HepG2 (cell line): ENCODE data around the gene TRANK1. TPM values are rescaled to one million over a fixed set of nuclear protein-coding genes. Genes with fewer than 3 reads are reported as not detected.

ENCODE experiments used
- ATAC-seq: fragments of 200-7000 bp; cut with Tn5 transposase; 3 replicates; pipeline ENCODE4 v1.9.1; 2020; ENCODE audit warnings: mild to moderate bottlenecking, moderate library complexity
- BruUV-seq: library from RNA; stranded (reverse); fragments of 400-500 nt; replicated peaks from 2 replicates; lab custom pipeline; 2021; lab: Mats Ljungman, UMichigan
- CTCF ChIA-PET: fragments of 300-600 bp; formaldehyde crosslinking; extraction: SDS; loops from one replicate; lab custom pipeline; 2021; ENCODE audit warnings: low total read pairs, inconsistent platforms, low intra/inter-chr PET ratio; lab: Yijun Ruan, JAX
- POLR2A ChIA-PET: fragments of 350-600 bp; sonication (Branson Sonifier 250); formaldehyde crosslinking; loops from one replicate; lab custom pipeline; 2020; ENCODE audit warnings: antibody characterized with exemption, inconsistent platforms; lab: Yijun Ruan, JAX
- DNase-seq: peaks from one replicate; pipeline ENCODE4 v3.0.0-alpha.2; 2015; ENCODE audit warnings: low spot score
- FAIRE-seq: peaks from 3 replicates; lab custom pipeline; 2011; peaks lifted over from hg19 to GRCh38; lab: Jason Lieb, UNC
- H2AFZ ChIP-seq: one replicate; pipeline ENCODE4 v1.6.1; 2011; ENCODE audit warnings: low read length, inconsistent platforms
- H3K27ac ChIP-seq: fragments of 300-600 bp; 3 replicates; pipeline ENCODE4 v1.8.0; 2011; ENCODE audit warnings: mixed run types, mild to moderate bottlenecking, mixed read lengths, low read length, inconsistent platforms; ENCODE audit not compliant: insufficient read depth; ENCODE audit errors: extremely low read length
- H3K27me3 ChIP-seq, 2 experiments: fragments of 200-600 bp in 1 of 2; 2 replicates in 1 of 2; 3 replicates in 1 of 2; pipeline versions ENCODE4 v1.6.0 to v1.8.0; 2011; ENCODE audit warnings: low read length in 2 of 2, mild to moderate bottlenecking in 2 of 2, moderate library complexity in 2 of 2, inconsistent platforms in 1 of 2; ENCODE audit not compliant: insufficient read depth in 2 of 2, control insufficient read depth in 1 of 2
- H3K36me3 ChIP-seq, 2 experiments: fragments of 200-600 bp in 1 of 2; replicated peaks in 1 of 2; 2 replicates in 1 of 2; 3 replicates in 1 of 2; pipeline versions ENCODE4 v1.5.1 to v1.8.0; 2011; ENCODE audit warnings: low read length in 2 of 2, inconsistent platforms in 1 of 2; ENCODE audit not compliant: insufficient read depth in 2 of 2, control insufficient read depth in 1 of 2
- H3K4me1 ChIP-seq: 2 replicates; pipeline ENCODE4 v1.5.1; 2012; ENCODE audit warnings: low read length, inconsistent platforms; ENCODE audit not compliant: insufficient read depth
- H3K4me2 ChIP-seq: 2 replicates; pipeline ENCODE4 v1.6.0; 2011; ENCODE audit warnings: low read depth, low read length, inconsistent platforms
- H3K4me3 ChIP-seq, 3 experiments: fragments of 200-600 bp in 1 of 3; sonication (generic), shearing (Covaris generic) in 1 of 3; replicated peaks in 1 of 3; 2 replicates each; pipeline ENCODE4 v1.5.1; 2011 to 2016; ENCODE audit warnings: low read length in 3 of 3, inconsistent platforms in 2 of 3, low read depth in 2 of 3, mild to moderate bottlenecking in 2 of 3, control low read depth in 1 of 3, mixed read lengths in 1 of 3; ENCODE audit not compliant: insufficient read depth in 1 of 3
- H3K79me2 ChIP-seq: one replicate; pipeline ENCODE4 v1.6.1; 2011; ENCODE audit warnings: low read length, inconsistent platforms; ENCODE audit not compliant: insufficient read depth
- H3K9ac ChIP-seq: 2 replicates; pipeline ENCODE4 v1.6.0; 2011; ENCODE audit warnings: mild to moderate bottlenecking, low read depth, low read length, inconsistent platforms; ENCODE audit not compliant: insufficient read depth
- H3K9me3 ChIP-seq: 2 replicates; pipeline ENCODE4 v1.5.1; 2012; ENCODE audit warnings: mild to moderate bottlenecking, low read length
- H4K20me1 ChIP-seq: 2 replicates; pipeline ENCODE4 v1.6.0; 2011; ENCODE audit warnings: inconsistent platforms, mild to moderate bottlenecking, low read length, moderate library complexity; ENCODE audit not compliant: insufficient read depth
- FOXA3 ChIP-seq: IDR thresholded peaks from 2 replicates; pipeline ENCODE4 v1.6.1; 2016; ENCODE audit warnings: missing genetic modification reagents, missing compliant biosample characterization
- POLR2AphosphoS5 ChIP-seq: IDR thresholded peaks from 2 replicates; pipeline ENCODE4 v1.6.1; 2012; ENCODE audit warnings: low read depth, low read length
- ZNF550 ChIP-seq: sonication (generic); formaldehyde crosslinking; IDR thresholded peaks from 2 replicates; pipeline ENCODE4 v1.4.0; 2020; ENCODE audit warnings: mild to moderate bottlenecking, missing genetic modification reagents, borderline replicate concordance
- ZNF749 ChIP-seq: sonication (generic); formaldehyde crosslinking; IDR thresholded peaks from 2 replicates; pipeline ENCODE4 v1.8.0; 2022; ENCODE audit warnings: mild to moderate bottlenecking, missing genetic modification reagents, moderate library complexity, borderline replicate concordance
- WGBS: methylation state at CpG from one replicate; pipeline ENCODE4 v1.1.6; 2017; ENCODE audit warnings: low lambda C conversion rate; 5-methylcytosine and 5-hydroxymethylcytosine counted together
- in situ Hi-C: cut with HindIII; loops from 2 replicates; pipeline ENCODE4 v1.10.0; 2017; ENCODE audit warnings: low pct_unique_long_range_greater_than_20kb; ENCODE audit not compliant: extremely low pct_ligation_motif_present
- intact Hi-C: fragments of 100-400 bp; cut with micrococcal nuclease; formaldehyde crosslinking; loops from one replicate; pipeline ENCODE4 v1.10.0; 2022; ENCODE audit not compliant: unreplicated experiment
- polyA plus RNA-seq, 8 experiments: library from polyadenylated mRNA; depleted of rRNA in 3 of 8; stranded (reverse) in 7 of 8; unstranded in 1 of 8; fragments of >200 nt; fragmentation: Illumina TruSeq in 4 of 8; extraction: Trizol in 4 of 8; gene quantifications; 2 replicates each; pipeline versions ENCODE4 v1.2.1 to v1.2.3, GENCODE V29; 2011 to 2016; ENCODE audit warnings: low read depth in 4 of 8, missing spikeins in 1 of 8, mixed read lengths in 1 of 8; ENCODE audit not compliant: insufficient read depth in 1 of 8
- total RNA-seq, 5 experiments: library from RNA; depleted of rRNA; stranded (reverse); fragments of >200 nt; fragmentation: Illumina TruSeq; extraction: Trizol; gene quantifications; 2 replicates each; pipeline ENCODE4 v1.2.3, GENCODE V29; 2016; ENCODE audit warnings: low read depth in 1 of 5
- TF ChIP-seq, protein P1 (sequence below): sonication (generic); formaldehyde crosslinking; IDR thresholded peaks from 2 replicates; pipeline ENCODE4 v1.5.1; 2020; ENCODE audit warnings: mild to moderate bottlenecking, moderate library complexity, missing genetic modification reagents
- TF ChIP-seq, protein P2 (sequence below), 2 experiments: fragments of 450-650 bp in 1 of 2; sonication (generic) in 1 of 2; formaldehyde crosslinking in 1 of 2; IDR thresholded peaks; 2 replicates each; pipeline versions ENCODE4 v1.6.1 to v1.8.0; 2016 to 2022; ENCODE audit warnings: antibody characterized with exemption in 1 of 2, mild to moderate bottlenecking in 1 of 2, missing genetic modification reagents in 1 of 2

TRANK1 gene
- total and polyA plus RNA-seq, 2 of the 13 experiments (the other 11 are each of a cell fraction or from before 2014, with no cell fraction given): 0.13 to 0.32 TPM

DNA sequence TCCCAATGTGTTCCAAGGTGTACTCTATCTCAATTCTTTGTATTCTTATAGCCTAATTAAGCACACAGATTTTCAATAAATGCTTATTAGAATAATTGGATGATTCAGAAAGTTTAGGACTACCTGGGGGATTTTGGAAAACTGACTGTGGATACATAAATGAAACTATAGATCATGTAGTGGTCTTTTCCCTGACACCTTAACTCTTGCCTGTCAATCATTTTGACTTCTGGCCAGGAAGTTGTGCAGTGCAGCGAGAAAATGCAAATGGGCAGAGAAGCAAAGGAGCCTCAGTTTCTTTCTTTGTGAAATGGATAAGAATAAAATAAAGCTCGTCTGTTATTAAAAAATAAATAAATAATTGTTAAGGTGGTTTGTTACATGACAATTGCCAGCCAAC is 133.1 kb downstream of the TRANK1 start:
- Histone ChIP-seq H3K36me3 (no peaks in the 10 kb centered on the region), H3K9ac (no peak overlapping the region), H3K27ac (no peak overlapping the region), H3K27me3 (peaks cover 0 to 12% of the 10 kb centered on the region in 2 experiments; a peak in 3 of 5 replicates), H3K4me3 (no peak overlapping the region), H3K79me2 (no peaks in the 10 kb centered on the region), H3K4me1 (no peaks in the 10 kb centered on the region), H3K4me2 (no peak overlapping the region), H4K20me1 (no peaks in the 10 kb centered on the region), H2AFZ (no peak overlapping the region), H3K9me3 (no peaks in the 10 kb centered on the region)
- ATAC-seq (no peak), DNase-seq (no peak), FAIRE-seq (no peak)
- ChIA-PET CTCF (no interaction called here), POLR2A (no interaction called here)
- in situ Hi-C loops: no loop called here
- TF ChIP-seq, protein P1, sequence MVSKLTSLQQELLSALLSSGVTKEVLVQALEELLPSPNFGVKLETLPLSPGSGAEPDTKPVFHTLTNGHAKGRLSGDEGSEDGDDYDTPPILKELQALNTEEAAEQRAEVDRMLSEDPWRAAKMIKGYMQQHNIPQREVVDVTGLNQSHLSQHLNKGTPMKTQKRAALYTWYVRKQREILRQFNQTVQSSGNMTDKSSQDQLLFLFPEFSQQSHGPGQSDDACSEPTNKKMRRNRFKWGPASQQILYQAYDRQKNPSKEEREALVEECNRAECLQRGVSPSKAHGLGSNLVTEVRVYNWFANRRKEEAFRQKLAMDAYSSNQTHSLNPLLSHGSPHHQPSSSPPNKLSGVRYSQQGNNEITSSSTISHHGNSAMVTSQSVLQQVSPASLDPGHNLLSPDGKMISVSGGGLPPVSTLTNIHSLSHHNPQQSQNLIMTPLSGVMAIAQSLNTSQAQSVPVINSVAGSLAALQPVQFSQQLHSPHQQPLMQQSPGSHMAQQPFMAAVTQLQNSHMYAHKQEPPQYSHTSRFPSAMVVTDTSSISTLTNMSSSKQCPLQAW (CRISPR knock-in tag): no peak
- TF ChIP-seq FOXA3 (CRISPR knock-in tag) (no peak), POLR2AphosphoS5 (no peak)
- BruUV-seq: no TSS peak
- intact Hi-C loops: no loop called here
- WGBS: 0% methylated on average over 2 of the region's 2 CpGs

DNA sequence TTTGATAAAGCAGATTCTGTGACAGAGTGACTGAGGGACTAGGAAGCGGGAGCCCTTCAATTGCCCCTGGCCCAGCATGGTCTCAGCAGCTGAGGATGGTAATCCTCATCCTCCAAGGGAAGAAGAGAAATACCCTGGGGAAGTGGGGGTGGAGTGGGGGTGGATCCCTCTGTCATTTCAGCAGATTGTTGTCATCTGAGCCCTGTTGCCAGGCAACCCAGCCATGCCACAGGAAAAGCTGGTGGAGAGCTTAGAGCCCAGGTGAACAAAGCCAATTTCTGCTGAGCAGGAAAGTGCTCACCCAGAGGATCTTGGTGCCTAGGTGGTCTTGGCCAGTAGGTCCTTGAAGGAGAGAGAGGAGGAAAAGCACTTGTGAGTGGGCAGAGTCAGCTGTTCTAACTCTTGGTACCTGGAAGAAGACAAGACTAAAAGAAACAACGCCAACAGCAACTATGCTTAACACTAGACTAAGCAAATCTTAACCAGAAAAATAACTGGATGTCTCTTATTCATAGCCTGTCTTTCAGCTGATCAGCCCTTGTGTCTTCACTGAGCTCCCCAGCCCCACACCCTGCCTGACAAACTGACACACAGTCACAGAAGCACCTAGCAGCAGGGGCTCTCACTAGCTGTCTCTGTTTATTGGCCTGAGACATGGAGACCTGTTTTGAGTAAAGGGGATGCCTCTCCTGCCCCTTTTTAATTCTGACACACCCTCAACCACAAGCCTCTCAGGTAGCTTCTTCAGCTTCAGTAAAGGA is 140.4 kb downstream of the TRANK1 start:
- no peak for FAIRE-seq
- TF ChIP-seq, protein P2, sequence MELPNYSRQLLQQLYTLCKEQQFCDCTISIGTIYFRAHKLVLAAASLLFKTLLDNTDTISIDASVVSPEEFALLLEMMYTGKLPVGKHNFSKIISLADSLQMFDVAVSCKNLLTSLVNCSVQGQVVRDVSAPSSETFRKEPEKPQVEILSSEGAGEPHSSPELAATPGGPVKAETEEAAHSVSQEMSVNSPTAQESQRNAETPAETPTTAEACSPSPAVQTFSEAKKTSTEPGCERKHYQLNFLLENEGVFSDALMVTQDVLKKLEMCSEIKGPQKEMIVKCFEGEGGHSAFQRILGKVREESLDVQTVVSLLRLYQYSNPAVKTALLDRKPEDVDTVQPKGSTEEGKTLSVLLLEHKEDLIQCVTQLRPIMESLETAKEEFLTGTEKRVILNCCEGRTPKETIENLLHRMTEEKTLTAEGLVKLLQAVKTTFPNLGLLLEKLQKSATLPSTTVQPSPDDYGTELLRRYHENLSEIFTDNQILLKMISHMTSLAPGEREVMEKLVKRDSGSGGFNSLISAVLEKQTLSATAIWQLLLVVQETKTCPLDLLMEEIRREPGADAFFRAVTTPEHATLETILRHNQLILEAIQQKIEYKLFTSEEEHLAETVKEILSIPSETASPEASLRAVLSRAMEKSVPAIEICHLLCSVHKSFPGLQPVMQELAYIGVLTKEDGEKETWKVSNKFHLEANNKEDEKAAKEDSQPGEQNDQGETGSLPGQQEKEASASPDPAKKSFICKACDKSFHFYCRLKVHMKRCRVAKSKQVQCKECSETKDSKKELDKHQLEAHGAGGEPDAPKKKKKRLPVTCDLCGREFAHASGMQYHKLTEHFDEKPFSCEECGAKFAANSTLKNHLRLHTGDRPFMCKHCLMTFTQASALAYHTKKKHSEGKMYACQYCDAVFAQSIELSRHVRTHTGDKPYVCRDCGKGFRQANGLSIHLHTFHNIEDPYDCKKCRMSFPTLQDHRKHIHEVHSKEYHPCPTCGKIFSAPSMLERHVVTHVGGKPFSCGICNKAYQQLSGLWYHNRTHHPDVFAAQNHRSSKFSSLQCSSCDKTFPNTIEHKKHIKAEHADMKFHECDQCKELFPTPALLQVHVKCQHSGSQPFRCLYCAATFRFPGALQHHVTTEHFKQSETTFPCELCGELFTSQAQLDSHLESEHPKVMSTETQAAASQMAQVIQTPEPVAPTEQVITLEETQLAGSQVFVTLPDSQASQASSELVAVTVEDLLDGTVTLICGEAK (IDR thresholded peaks at IDR 0.05): no peak
- TF ChIP-seq, protein P2 (CRISPR knock-in tag; IDR thresholded peaks at IDR 0.05): no peak
- TF ChIP-seq ZNF550 (CRISPR knock-in tag): no peak
- no peak for TF ChIP-seq ZNF749 (CRISPR knock-in tag)

More for the DNA sequence above, 140.4 kb downstream of the TRANK1 start:
- in situ Hi-C loops: no loop called here
- H3K4me2 ChIP-seq: no peak overlapping the region
- POLR2A ChIA-PET: no interaction called here
- CTCF ChIA-PET: no interaction called here
- no peaks in the 10 kb centered on the region for H3K9me3 ChIP-seq
- no peak overlapping the region for H3K9ac ChIP-seq
- H3K27me3 ChIP-seq: no peaks in the 10 kb centered on the region
- no peaks in the 10 kb centered on the region for H4K20me1 ChIP-seq
- H3K4me3 ChIP-seq: no peak overlapping the region
- H3K4me1 ChIP-seq: no peaks in the 10 kb centered on the region
- BruUV-seq: no TSS peak
- no peaks in the 10 kb centered on the region for H3K36me3 ChIP-seq
- H2AFZ ChIP-seq: no peak overlapping the region
- no peaks in the 10 kb centered on the region for H3K79me2 ChIP-seq
- ATAC-seq (no peak), DNase-seq (no peak)
- intact Hi-C loops: no loop called here
- 19% methylated on average over 2 of the region's 2 CpGs for WGBS
- no peak overlapping the region for H3K27ac ChIP-seq
